ENCODE measurements around the gene RAB17.

The RAB17 gene

DNA sequence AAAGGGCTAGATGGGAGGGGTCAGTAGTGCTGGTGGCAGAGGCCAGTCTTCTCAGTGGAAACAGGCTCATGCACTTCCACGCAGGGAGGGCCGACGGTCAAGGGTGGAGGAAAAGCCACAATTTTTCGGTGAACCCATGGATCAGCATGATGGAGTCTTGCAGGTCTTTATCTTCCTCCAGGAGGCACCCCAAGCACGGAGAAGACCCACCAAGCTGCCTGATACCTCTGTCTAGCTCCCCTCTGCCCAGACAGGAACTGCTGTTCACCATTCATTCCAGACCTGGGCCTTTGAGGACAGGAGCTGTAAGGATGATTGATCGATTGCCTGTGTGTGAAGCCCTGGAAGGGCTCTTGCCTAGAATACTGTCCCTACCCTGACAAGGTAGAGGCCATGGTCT, 34.0 kb upstream of the RAB17 start:
- no peak for DNase-seq (ENCODE audit: low spot score)

DNA sequence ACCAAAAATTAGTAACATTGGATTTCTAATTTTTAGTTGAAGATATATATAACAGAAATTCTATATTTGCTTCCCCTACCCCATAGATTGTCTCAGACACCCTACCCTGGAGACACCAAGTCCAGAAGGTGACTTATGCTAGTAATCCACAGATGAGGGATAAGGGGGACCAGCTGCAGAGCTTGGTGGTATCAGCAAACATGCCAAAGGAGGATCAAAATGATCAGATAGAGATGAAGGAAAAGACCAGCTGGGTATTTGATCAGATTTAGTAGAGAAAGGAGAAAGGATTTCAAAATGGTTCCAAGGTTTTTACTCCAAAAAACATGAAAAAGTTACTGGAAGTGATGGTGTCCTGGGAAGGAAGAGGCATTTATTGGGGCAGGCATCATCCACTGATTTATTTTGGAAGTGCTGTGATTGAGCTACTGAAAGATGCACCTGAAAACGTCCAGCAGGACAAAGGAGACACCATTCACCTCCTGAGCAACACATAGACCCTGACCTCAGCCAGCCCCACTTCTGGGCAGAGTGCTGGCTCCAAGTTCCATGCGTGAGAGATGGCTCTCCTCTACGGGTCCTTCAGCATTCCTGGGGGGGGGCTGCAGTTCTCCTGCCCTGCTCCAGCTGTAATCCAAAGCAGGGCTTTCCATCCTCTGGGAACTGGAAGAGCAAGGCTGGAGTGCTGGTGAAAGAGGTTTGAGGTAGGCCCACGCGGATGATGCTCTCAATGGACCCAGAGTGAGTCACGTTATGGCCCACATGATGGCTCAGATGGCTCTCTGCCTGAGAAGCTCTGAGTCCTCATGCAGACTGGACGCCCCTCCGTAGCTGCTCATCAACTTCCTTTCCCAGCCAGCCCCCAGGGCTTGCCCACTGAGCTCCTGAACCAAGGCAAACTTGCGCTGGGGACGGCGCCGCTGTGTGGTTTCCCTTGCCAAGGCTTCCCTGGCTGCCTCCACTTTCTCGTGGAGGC, 33.2 kb upstream of the RAB17 start:
- no peak for DNase-seq (ENCODE audit: low spot score)

DNA sequence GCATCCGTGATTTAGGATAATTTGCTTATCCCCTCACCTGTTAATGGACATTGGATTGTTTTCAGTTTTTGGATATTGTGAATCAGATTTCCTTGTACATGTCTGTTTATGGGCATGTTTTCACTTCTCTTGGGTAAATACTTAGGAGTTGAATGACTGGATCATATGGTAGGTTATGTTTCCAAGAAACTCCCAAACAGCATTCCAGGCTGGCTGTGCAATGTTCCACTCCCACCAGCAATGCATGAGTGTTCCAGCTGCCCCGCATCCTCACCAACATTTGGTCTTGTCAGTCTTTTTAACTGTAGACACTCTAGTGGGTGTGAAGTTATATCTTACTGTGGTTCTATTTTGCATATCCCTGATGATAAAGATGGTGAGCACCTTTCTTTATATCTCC, 27.9 kb upstream of the RAB17 start:
- DNase-seq (ENCODE audit: low spot score), result no peak

- DNase-seq (ENCODE audit: low spot score), result no peak
These were observed 27.1 kb upstream of the RAB17 start for GRCh38 chr2:237617587-237617982.

DNA sequence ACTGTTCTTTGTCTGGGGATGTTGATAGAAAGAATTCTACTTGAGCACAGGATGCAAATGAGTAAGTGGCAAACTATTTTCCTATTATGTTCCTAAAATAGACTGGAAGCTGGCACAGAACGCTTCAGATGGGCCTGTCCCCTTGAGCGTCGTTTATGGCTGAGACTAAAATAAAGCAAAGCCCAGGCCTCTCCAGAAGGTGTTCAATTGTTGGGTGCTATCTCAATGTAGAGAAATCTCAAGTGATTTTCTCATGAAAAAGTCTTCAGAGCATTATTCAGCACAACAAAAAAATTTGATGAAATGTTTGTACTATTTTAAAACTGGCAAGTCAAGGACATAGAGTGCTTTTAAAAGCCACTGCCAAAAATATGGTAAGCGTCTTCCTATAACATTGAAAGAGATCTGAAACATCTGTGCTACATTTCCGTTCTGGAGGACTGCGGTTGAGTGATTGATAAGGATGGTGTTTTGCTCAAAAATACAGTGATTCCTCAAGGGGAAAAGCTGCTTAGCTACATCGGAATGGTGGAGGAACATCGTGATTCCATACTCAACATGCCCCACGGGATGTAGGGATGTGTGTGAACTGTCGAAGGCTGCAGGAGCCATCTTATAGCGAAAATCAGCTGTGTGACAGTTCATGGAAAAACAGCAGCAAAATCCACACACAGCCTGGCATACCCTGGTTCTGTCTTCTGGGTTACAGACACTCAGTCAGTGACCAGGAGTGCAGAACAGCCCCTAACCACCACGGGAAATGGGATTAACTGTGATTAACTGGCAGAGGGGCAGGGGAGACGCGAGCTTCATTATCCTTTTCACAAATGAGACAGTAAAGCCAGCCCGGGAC, 26.4 kb upstream of the RAB17 start:
- DNase-seq (ENCODE audit: low spot score), result no peak

- DNase-seq (ENCODE audit: low spot score), result no peak
These were observed 25.8 kb upstream of the RAB17 start for GRCh38 chr2:237616373-237616733.

GRCh38 chr2:237615631-237616249, 25.2 kb upstream of the RAB17 start:
- DNase-seq (ENCODE audit: low spot score), result no peak

DNA sequence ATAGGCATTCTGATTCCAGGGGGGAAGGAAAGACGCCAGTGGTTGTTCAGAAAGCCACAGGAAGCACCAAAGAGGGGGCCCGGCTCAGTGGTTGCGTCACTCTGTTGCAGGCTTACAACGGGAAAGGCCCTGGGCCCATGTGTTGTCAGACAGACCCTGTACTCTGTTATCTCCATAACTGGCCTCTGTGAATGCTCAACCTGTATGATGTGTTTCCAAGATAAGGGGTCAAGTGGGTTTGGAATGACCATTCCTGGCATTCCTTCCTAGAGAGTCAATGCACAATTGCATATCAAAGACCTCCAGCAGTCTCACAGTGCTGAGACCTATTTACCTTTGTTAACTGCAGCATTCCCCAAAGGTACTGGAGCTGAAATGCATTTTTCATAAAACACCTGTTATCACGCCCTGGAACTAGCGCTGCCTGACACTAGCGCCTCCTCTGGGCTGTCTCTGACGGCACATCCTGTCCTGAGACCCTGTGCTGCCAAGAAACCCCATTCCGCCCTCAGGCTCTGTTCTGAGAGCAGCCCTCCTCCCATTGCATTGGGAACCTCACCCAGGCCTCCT, 23.7 kb upstream of the RAB17 start:
- no peak for DNase-seq (ENCODE audit: low spot score)

- DNase-seq (ENCODE audit: low spot score), result no peak
These were observed 23.1 kb upstream of the RAB17 start for GRCh38 chr2:237613679-237614078.

DNA sequence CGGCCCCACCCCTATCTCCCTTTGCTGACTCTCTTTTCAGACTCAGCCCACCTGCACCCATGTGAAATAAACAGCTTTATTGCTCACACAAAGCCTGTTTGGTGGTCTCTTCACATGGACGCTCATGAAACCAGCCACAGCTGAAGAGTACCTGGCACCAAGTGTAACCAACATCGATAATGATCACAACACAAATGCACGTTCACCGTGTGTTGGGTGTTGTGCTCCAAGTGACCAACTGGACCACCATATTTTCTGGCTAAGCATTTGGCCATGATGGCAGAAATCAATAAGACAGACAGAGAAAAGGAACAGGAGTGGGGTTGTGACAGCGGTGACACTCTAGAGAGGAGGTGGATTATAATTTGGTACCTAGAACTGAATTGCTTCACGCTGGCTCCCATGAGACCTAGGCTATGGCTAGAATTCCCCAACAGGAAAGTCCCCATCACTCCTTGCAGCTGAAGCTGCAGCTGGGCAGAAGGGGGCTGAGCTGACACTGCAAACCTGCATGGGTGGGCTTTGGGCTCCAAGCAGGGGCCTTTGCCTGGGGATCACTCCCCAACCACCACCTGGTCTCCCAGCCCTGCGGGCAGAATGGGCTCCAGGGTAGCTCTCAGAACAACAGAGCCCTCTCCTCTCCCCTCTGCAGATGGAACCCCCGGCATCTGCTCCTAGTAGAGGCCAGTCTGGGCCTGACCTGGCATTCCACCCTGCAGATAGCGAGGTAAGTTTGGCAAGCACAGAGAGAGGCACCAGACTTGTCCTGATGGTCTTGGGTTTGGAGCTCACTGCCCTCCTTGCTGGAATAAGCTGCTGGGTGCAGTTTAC, 22.2 kb upstream of the RAB17 start:
- DNase-seq (ENCODE audit: low spot score), result no peak

GRCh38 chr2:237606522-237606921, 16.0 kb upstream of the RAB17 start:
- DNase-seq (ENCODE audit: low spot score), result peak; percentile 79

DNA sequence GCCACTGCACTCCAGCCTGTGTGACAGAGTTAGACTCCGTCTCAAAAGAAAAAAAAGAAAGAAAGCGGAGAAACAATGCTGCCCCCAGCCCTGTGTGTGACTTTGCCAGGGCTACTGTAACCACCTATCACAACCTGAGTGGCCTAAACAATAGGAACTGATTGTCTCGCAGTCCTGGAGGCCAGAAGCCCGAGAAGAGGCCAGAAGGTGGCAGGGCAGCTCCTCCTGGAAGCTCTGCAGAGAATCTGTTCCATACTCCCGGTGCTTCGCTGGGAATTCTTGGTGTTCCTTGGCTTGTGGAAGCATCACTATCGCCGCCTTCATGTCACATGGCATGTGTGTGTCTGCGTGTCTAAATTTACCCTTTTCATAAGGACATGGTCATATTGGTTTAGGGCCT, 14.4 kb upstream of the RAB17 start:
- no peak for DNase-seq (ENCODE audit: low spot score)

- DNase-seq (ENCODE audit: low spot score), result no peak
These were observed 13.9 kb upstream of the RAB17 start for GRCh38 chr2:237604391-237604790.

DNA sequence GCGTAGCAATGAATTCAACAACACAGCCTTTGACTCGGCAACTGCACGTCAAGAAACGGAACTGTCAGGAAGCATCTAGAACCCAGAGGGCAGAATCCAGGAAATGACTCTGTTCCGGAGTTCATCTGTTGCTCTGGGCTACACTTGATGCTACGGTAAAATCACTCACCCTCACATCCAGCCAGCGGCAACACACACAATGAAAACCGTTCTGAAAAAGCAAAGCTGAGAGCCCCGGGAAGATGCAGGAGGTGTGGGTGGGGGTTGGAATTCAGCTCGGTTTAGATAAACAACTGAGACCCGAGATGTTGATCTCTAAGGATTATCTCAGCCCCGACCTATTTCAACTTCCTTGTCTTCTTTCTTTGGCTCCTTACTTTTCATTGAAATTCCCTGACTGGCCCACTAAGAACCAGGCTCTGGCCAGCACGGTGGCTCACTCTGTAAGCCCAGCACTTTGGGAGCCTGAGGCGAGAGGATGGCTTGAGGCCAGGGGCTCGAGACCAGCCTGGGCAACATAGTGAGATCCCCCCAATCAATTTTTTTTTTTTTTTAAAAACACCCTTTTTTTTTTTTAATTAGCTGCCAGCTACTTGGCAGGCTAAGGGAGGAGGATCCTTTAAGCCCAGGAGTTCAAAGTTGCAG, 13.3 kb upstream of the RAB17 start:
- no peak for DNase-seq (ENCODE audit: low spot score)

GRCh38 chr2:237603049-237603717, 12.6 kb upstream of the RAB17 start:
- no peak for DNase-seq (ENCODE audit: low spot score)

DNA sequence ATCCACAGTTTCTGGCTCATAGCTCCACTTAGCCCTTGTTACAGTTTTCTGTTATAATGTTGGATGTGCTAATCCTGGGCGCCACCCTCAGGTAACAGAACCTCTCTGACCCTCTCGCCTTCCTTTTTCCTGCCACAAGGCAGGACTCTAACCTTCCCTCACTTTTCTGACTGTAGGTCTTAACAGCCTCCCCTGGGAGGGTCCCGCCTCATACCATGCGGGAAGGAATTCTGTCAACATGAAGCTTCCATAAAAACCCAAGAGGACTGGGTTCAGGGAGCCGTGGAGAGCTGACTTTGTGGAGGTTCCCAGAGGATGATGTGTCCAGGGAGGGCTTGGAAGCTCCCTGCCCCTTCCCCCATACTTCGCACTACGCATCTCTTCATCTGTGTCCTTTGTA, 11.9 kb upstream of the RAB17 start:
- DNase-seq (ENCODE audit: low spot score), result no peak

GRCh38 chr2:237601453-237602116, 11.1 kb upstream of the RAB17 start:
- DNase-seq (ENCODE audit: low spot score), result no peak

DNA sequence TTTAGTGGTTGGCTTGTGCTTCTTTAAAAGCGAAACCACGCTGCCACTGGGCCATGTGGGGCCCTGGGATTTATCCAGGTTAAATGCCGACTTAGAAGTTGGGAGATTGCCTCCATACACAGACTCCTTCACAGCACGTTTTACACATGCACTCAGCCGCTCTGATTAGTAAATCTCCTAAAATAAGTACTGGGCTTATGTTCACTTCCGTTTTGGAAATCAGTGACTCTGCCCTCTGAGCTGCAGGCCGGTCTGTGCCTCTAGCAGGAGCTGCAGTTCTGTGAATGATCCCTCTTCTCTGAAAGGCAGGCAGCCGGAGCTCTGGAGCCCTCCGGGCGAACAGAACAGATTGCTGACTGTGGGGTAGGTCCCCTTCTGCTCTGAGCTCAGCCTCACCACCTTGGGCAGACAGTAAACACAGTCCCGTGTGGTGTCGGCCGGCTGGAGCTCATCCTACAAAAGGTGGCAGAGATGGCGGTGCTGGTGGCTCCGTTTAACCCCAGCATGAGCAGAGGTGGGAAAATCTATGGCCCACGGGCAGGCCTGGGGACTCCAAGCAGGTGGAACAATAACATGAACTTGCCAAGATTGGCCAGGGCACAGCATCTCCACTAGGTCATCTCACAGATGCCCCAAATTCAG, 9.8 kb upstream of the RAB17 start:
- DNase-seq (ENCODE audit: low spot score), result no peak

DNA sequence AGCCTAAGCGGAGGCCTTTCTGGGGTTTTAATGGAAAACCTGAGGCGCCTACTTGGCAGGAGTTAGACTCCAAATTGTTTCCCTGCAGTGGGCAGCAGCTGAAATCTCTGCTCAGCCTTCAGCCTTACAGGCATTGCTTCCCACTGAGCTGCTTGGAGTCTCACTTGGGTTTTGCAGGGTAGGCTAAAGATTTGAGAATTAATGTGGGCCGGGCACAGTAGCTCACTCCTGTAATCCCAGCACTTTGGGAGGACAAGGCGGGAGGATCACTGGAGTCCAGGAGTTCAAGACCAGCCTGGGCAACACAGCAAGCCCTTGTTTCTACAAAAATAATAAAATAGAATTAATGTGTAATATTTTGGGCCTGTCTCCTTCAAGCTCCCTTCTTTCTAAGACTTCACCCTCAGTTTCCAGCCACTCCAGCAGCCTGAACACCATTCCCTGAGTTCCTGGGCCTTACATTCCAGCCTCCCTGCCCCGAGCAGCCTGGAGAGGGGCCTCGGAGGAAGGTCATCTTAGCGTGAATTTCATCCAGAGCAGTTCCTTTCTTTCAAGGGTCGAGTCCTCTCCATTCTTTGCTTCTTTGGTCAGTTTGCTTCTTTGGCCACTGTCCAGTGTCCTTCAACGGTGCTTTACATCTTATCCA, 9.1 kb upstream of the RAB17 start:
- no peak for DNase-seq (ENCODE audit: low spot score)

All from D341Med (cell line).